ACHN (cell line): ENCODE data around the gene CACNA2D4.

Source experiments
- DNase-seq: peaks from one replicate; pipeline ENCODE4 v3.0.0-alpha.2; 2015
- in situ Hi-C: cut with HindIII; loops from 2 replicates; pipeline ENCODE4 v1.10.0; 2017; ENCODE audit warnings: low sequenced_read_pairs, low pct_ligation_motif_present, low pct_unique_long_range_greater_than_20kb

The CACNA2D4 gene

DNA sequence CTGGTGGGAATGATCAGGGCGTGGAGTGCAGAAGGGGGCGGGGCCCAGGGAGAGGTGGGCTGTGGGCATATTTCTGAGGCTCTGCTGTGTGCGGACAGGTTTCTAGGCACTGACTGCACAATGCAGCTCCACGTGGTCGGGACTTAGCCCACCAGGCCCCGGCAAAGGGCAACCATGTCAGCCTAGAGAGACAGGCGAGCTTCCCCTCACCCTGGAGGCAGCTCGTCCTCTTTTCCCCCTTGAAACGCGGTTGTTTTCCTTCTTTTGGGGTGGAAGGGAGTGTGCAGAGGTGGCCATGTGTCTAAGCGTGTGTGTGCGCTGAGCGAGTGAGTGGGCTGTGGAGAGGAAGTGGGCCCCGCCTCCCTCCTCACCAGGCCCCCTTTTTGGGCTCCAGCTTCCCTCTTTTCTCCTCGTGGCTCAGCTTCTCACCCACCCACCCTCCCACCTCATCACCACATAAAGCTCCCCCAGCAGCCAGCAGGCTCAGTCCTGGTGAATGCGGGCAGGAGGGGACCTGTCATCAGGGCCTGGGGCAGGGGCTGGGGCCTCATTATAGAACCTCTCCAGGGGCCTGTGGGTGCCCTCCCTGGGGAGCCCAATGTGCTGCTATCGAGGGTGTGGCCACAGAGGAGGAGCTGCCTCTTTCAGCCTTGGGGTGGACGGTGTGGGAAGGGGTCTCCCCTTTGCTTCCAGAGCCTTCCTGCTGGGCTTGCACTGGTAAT lies 76.1 kb downstream of the CACNA2D4 start:
- DNase-seq, result no peak
- in situ Hi-C loops, result no loop called here

DNA sequence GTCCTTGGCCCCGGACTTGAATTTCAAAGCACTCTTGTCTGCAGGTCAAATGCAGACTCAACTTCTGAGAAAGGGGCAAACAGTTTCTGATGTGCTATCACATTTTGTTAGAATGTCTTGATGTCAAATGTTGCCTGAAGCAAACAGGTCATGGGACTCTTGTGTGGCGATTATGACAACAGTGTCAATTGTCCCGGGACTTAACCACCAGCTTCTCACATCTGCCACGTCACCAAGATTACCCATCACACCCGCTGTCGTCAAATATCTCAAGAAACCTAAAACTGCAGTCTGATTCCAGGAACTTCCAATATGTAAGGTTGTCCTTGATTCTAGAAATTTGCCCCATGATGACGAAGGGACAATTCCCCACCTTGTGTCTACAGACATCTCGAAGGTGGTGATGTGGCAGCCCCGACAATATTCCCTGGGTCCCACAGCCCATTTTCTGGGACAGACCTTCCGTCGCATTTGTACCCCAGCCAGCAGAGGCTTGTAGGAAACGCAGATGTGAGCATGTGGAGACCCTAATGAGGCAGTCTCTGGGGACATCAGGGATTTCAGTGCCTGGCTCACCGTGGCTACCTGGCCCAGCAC lies 76.8 kb downstream of the CACNA2D4 start:
- in situ Hi-C loops, result no loop called here
- DNase-seq, result no peak

DNA sequence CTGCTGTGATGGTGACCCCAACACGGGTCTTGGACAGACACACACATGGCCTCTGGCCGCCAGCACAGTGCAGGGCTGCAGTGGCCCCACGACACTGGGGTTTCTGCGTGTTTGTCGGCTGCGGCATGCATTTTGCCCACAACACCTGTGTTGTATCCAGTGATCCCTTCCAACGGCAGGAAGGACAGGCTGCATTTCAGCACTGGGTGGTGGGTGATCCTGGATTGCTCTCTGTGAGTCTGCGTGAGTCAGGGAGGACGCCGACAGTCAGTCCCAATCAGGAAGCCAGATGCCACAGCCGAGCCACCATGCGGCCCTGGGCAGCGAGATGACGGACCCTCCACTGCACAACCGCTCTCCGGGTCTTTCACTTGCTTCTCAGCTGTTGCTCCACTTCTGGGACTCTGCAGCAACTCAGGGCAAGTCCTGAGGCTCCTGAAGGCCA lies 77.4 kb downstream of the CACNA2D4 start:
- DNase-seq, result no peak
- in situ Hi-C loops, result no loop called here

DNA sequence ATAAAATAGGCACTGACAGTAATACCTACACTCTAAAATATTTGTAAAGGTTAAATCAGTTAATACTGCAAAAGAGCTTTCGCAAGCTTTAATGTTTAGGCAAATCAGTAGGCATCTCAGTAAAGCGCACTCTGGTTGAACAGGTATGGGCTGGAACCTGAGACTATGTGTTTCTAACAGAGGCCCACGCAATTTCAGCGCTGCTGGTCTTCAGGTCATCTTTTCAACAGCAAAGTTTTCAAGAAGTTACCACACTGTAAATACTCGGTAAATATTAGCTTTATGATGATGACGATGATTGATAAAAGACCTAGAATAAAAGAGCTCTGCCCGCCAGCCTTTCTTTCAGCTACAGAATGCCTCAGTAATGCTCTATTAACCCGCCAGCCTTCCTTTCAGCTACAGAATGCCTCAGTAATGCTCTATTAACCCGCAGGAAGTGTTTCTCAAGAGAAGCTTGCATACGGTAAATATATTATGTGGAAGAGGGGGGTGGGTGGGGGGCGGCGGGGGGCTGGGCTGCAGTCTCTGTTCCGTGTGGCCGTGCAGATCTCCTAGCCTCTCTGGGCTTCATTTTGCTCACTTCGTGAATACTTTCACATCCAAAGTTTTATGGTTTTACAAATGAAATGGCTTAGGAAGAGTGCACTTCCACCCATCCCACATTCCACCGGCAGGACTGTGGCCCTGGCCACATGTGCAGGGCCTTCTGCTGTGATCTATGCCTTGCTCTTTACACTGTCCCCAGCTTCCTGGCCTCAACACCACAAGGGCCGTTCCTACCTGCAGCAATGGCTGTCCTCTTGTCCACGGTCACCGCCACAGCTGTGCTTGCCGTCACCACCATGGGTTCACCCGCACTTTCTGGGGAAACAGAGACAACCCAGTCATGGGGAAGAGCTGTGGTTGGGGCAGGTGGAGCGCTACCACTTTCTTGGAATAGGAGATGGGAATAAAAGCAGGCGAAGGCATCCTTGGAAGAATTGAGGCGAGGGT lies 78.2 kb downstream of the CACNA2D4 start:
- in situ Hi-C loops, result no loop called here
- no peak for DNase-seq

DNA sequence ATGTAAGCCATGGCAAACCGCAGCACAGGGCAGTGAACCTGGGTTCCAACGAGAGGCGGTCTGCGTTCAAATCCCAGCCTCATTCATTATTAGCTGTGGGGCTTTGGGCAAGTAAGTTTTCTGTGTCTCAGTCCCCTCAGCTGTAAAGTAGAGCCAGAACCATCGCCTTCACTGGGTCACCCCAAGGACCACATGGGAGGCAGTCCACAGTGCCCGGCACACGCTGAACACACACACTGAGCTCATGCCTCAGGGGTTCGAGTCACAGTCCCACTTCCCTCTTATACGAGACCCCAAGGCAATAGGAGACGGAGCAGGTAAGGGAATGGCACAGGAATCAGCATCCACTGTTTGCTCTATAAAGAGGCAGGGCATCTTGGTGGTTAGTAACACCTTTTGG lies 79.0 kb downstream of the CACNA2D4 start:
- in situ Hi-C loops, result no loop called here

DNA sequence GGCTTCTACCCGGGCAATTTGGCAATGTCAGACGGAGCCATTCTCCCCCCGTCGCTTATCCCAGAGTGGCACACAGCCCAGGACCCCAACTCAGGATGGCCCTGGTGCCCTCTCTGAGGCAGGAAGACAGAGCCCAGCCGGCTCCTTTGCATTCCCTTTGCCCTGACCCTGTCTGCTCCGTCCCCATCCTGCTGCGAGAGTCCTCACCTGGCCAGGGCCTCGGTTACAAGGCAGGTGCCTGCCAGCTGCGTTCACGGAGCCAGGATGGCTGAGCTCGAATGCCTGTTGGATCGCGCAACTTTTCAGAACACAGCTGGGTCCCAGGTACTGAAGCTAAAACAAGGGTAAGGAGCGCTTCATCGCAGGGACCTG lies 79.5 kb downstream of the CACNA2D4 start:
- in situ Hi-C loops, result no loop called here
- DNase-seq, result no peak

More for the DNA sequence above, 79.0 kb downstream of the CACNA2D4 start:
- no peak for DNase-seq

DNA sequence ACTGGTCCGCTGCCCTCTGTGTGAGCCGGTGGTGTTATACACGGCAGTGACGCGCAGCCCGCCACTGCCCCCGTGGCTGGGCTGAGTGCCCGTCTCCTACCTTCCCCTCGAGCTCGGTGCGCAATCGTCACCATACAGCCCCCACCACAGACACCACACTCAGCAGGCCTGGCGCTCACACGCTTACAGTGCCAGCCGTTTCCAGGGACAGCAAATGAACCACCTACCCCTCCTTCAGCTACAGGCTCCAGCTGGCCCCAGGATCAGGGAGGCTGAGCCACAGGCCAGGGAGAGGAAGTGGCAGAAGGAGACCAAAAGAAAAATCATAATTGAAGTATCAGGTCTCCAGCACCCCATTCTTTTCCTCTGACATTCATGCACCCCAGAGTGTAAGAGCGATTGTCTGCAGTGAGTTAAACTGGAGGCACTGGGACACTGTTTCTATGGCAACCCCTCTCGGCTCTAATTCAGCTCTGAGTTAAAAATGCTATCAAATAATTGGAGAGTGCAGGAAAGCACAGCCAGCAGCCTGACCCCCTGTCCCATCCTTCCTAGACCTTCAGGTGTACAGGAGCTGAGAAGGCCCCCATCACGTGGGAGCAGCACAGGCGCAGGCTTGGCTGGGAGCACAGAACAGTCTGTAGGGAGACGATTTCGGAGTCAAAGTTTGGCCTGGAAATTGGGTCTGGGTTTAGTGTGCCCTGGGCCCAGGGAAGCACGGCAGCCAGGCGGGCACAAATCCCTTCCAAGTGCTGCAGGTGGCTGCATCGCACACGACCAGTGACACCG lies 80.1 kb downstream of the CACNA2D4 start:
- no peak for DNase-seq
- in situ Hi-C loops, result no loop called here

DNA sequence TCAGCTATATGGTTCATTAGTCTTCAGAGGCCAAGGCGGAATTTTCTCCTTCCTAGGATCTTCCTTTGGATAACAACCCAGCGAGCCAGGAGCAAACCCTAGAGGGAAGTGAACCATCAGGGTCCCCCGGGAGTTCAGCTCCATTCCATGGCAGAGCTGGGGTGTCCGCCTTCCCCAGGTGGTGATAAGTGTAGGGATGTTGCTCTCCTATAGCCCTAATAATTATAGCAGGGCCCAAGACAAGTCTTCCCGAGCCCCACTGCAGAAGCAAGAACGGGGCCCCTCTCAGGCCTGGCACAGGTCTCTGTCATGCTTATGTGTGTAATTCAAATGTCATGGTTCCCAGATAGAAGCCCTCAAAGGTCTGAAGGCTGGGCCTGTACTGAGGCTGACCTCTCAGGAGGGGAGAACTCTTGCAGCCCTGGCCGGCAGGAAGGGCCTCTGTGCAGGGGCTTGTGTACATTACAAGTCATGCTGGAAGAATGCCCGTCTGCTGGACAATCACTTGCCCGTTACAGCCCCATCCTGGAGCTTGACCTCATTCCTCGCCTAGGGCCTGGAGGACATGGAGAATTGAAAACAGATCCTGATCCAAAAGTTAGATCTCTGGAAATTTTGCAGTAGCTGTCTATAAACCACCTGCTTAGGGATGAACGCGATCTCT lies 80.8 kb downstream of the CACNA2D4 start:
- peak; percentile 41 for DNase-seq
- in situ Hi-C loops, result no loop called here

DNA sequence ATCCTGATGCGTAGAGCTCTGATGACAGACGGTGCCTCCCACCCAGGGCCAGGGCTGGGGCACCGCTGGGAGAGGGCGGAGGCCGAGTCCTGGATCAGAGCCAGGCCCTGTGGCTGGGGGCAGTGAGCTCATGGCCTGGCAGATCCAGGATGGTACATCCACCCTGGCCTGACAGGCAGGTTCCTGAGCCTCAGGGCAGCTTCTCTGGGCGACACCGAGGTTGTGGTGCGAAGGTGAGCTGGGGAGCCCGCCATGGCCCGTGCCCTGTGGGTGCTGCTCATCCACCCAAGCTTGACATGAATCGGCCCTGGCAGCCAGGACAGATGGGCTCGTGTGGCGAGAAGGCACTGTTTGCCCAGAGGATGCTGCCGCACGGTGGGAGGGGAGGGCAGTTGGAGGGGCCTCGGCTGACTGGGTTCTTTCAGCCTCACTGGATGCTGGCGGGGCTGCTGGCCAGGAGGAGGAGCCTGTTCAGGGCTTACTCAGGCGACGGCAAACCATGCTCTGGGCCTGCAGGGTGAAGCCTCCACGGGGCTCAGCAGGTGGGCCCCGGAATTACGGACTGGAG lies 81.5 kb downstream of the CACNA2D4 start:
- in situ Hi-C loops, result no loop called here
- DNase-seq, result peak; percentile 9

DNA sequence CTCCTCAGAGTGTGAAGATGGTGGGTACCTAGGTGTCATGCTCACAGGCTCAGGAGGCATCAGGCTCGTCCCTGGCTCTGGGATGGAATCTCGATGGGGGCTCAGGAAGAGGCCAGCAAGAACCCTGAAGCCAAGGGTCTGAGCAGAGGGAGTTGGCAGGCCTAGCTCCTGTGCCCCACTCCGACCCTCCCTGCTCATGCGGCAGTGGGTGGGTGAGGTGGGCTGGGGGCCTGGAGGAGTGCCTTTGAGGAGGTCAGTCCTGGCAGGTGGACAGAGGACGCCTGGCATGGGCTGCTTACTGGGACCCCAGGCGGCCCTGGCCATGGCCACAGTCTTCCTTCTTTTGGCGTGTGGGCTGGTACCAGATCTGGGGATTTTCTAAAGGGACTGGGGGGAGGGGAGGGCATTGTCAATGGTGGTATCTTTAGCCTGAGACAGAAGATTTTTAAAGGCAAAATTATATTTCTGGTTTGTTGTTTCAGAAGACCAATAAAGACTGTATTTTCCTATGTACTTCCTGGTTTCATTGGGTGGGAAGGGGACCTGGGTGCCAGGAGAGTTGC lies 82.1 kb downstream of the CACNA2D4 start:
- in situ Hi-C loops, result no loop called here
- no peak for DNase-seq

DNA sequence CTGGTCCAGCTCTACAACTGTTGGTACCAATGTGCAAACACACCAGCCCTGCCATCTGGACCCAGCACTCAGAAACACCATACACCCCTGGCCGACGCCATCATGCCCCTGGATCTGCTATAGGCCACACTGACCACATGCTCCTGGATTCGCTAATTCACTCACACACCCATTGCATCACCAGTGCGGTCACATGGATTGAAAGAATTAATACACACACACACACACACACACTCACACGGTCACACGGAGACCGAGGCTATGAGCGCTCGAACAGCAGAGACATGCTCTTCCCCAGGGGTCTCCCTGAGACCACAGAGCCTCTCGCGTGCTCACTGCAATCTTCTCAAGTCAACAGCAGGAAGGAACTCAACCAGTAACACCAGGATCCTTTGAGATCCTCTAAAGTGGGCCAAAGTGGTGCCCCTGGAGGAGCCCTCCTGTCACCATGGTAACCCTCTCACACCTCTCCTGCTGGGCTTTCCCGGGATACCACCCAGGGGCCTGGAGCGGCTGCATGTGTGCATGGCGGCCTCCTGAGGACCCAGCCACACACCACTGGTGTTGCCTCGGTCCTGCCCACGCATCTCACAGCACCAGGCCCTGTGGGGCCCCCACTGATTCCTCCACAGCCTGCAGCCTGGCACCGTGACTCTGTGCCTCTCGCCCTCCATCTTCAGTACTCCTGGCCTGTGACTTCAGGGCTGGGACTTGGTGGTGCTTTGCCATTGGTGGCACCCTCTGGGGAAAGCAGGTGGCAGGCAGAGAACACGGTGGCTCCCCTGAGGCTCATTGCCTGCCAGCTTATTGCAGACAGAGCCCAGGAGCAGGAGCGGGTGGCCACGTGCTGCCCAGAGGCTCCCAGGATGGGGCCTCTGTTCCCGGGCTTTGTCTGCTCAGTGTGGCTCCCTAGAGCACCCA lies 83.0 kb downstream of the CACNA2D4 start:
- DNase-seq, result no peak
- in situ Hi-C loops, result no loop called here

DNA sequence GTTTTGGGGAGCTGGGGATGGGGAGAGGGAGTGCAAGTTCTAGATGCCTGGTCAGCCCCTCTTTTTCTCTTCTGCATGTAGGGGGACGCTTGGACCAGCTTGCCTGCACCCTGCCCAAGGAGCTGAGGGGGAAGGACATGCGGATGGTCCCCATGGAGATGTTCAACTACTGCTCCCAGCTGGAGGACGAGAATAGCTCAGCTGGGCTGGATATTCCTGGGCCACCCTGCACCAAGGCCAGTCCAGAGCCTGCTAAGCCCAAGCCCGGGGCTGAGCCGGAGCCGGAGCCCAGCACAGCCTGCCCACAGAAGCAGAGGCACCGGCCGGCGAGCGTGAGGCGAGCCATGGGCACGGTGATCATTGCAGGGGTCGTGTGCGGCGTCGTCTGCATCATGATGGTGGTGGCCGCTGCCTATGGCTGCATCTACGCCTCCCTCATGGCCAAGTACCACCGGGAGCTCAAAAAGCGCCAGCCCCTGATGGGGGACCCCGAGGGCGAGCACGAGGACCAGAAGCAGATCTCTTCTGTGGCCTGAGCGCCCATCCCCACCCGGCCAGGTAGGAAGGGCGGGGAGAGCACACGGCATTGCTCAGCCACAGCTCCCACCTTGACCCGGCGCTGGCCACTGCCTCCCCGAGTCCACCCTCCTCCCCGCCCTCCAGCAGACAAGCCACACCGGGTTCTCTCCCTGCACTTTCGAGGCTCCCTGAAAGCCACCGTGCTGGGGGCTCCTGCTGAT lies 84.1 kb downstream of the CACNA2D4 start:
- DNase-seq, result no peak
- in situ Hi-C loops, result no loop called here

DNA sequence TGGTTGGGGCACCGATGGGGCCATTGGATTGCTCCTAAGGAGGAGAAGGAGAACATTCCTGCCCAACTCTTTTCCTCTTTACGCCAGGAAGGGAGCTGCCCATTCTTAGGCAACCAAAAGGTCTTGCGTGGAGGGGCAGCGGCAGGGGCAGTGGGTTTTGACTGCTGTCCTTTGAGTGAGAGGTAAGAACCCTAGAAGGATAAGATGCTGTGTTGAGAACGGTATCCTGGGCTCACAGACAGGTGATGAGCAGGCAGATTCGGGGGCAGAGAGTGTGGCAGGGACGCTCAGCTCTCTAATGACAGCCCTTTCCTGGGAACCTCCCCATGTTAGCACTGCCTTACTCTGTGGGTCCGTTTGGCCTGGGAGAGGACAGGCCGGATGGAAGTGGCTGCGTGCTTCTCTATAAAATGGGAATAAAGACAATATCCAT lies 84.8 kb downstream of the CACNA2D4 start:
- in situ Hi-C loops, result no loop called here
- no peak for DNase-seq

DNA sequence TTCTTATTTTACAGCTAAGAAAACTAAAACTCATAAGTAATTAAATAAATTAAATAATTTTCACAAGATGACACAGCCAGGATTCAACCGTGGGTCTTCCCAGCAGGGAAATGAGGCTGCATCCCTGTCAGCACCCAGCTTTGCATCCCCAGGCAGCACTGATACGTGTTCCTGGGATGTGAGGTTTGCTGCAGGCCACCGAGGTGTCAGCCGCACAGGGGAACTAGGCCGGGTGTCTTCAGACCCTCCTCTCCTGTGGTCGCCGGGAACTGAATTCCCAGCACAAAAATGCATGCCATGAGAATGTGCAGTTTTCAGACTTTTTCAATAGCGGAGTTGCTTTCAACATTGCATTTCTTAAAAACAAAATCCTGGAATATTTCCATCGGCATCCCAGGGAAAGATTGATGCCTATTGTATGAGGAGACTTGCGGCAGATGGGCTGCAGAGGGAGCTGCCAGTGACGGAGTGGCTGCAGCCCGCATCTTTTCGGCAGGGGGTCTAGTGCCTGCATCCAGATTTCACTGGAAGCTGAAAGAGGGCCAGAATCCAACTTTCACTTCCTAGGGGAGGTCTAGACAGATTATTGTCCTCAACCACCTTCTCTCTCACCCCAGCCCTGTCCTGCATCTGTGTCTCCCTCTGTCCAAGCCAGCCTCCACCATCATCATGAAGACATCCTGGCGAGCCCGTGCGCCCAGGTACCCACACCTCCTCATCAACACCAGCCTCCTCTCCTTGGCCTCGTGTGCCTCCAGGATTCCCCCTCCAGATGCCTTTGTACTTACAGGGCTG lies 85.5 kb downstream of the CACNA2D4 start:
- in situ Hi-C loops, result no loop called here
- no peak for DNase-seq
